Occipital lobe (tissue), 2 donors: ENCODE results near the gene EPG5. TPM values are rescaled to one million over a fixed set of nuclear protein-coding genes. Genes with fewer than 3 reads are reported as not detected.
"Not testable (repeated sequence)": the region's sequence is repeated elsewhere in the genome, so short reads cannot be mapped to it uniquely, and the experiment has no call there.

Experiments
- DNase-seq: peaks from one replicate; lab custom pipeline; 2025; lab: John Stamatoyannopoulos, UW
- total RNA-seq: library from RNA; depleted of rRNA; stranded (reverse); fragments of >200 nt; gene quantifications from one replicate; pipeline ENCODE4 v1.2.3, GENCODE V29; 2014

The EPG5 gene
- total RNA-seq, 1 donor from 2014 or later: 35.2 TPM

- DNase-seq: no peak
These were observed 95.6 kb downstream of the EPG5 start for GRCh38 chr18:45871431-45872084.

GRCh38 chr18:45870419-45870818 lies 96.7 kb downstream of the EPG5 start:
- no peak for DNase-seq

- DNase-seq: no peak
These were observed 101.7 kb downstream of the EPG5 start for GRCh38 chr18:45865466-45865865.

- no peak for DNase-seq
These were observed 103.0 kb downstream of the EPG5 start for GRCh38 chr18:45864081-45864480.

GRCh38 chr18:45863469-45863868 lies 103.7 kb downstream of the EPG5 start:
- DNase-seq: no peak

- no peak for DNase-seq
These were observed 105.2 kb downstream of the EPG5 start for GRCh38 chr18:45861926-45862325.

- no peak for DNase-seq
These were observed 106.2 kb downstream of the EPG5 start for GRCh38 chr18:45860971-45861370.

- DNase-seq: no peak
These were observed 106.6 kb downstream of the EPG5 start for GRCh38 chr18:45860492-45860891.

- no peak for DNase-seq
These were observed 107.8 kb downstream of the EPG5 start for GRCh38 chr18:45859334-45859733.

- DNase-seq: no peak
These were observed 110.6 kb downstream of the EPG5 start for GRCh38 chr18:45856531-45856930.

- DNase-seq: no peak
These were observed 113.0 kb downstream of the EPG5 start for GRCh38 chr18:45854036-45854586.

- no peak for DNase-seq
These were observed 114.5 kb downstream of the EPG5 start for GRCh38 chr18:45852631-45853030.

- DNase-seq: no peak
These were observed 115.8 kb downstream of the EPG5 start for GRCh38 chr18:45851161-45851925.

- no peak for DNase-seq
These were observed 117.1 kb downstream of the EPG5 start for GRCh38 chr18:45850021-45850420.

- DNase-seq: no peak
These were observed 117.6 kb downstream of the EPG5 start for GRCh38 chr18:45849529-45849928.

- not testable (repeated sequence) for DNase-seq
These were observed 118.5 kb downstream of the EPG5 start for GRCh38 chr18:45848643-45849042.

GRCh38 chr18:45847119-45847518 lies 120.0 kb downstream of the EPG5 start:
- no peak for DNase-seq

- DNase-seq: no peak
These were observed 121.7 kb downstream of the EPG5 start for GRCh38 chr18:45845410-45845809.

- DNase-seq: no peak
These were observed 122.2 kb downstream of the EPG5 start for GRCh38 chr18:45844938-45845337.

- no peak for DNase-seq
These were observed 124.1 kb downstream of the EPG5 start for GRCh38 chr18:45843019-45843418.

- no peak for DNase-seq
These were observed 125.2 kb downstream of the EPG5 start for GRCh38 chr18:45841765-45842442.

GRCh38 chr18:45841060-45841764 lies 125.9 kb downstream of the EPG5 start:
- no peak for DNase-seq
